ENCODE results near the gene SNX30.

GRCh38 chr9:112796485-112796884, 45.9 kb downstream of the SNX30 start:
- no peak for TF ChIP-seq CTCF (IDR thresholded peaks at IDR 0.05; ENCODE audit: low read depth, low read length)
- no peak for TF ChIP-seq POLR2A (IDR thresholded peaks at IDR 0.05; ENCODE audit: extremely low read depth, insufficient read length)
- TF ChIP-seq MAX (IDR thresholded peaks at IDR 0.05; ENCODE audit: low read depth, low read length) = no peak
- no peak for TF ChIP-seq MYC (IDR thresholded peaks at IDR 0.05; ENCODE audit: low read depth, low read length)

Measured in NB4 (cell line).